IMR-90 (cell line): ENCODE data around the gene PLTP. TPM values are rescaled to one million over a fixed set of nuclear protein-coding genes. Genes with fewer than 3 reads are reported as not detected.
A peak's percentile ranks its signal among the peaks of the same experiment; 100 is the strongest.

Source experiments
- ATAC-seq: fragments of 200-7000 bp; cut with Tn5 transposase; 2 replicates; pipeline ENCODE4 v1.9.1; 2020; ENCODE audit warnings: low read depth, mild to moderate bottlenecking, moderate library complexity
- BruUV-seq: library from RNA; stranded (reverse); fragments of 400-500 nt; replicated peaks from 2 replicates; lab custom pipeline; 2021; lab: Mats Ljungman, UMichigan
- CTCF ChIA-PET: fragments of 300-600 bp; formaldehyde crosslinking; extraction: SDS; loops from one replicate; lab custom pipeline; 2021; ENCODE audit warnings: antibody characterized with exemption; lab: Yijun Ruan, JAX
- POLR2A ChIA-PET: fragments of 300-600 bp; sonication (Branson Sonifier 250); formaldehyde crosslinking; loops from one replicate; lab custom pipeline; 2022; ENCODE audit warnings: antibody characterized with exemption; ENCODE audit not compliant: unreplicated experiment; lab: Charles Lee
- DNase-seq: peaks from one replicate; pipeline ENCODE4 v3.0.0; 2013
- H2AFZ ChIP-seq: replicated peaks from 2 replicates; pipeline ENCODE3; 2013; ENCODE audit warnings: low read length, mild to moderate bottlenecking; ENCODE audit not compliant: poor library complexity
- H2AK5ac ChIP-seq: 2 replicates; pipeline ENCODE4 v1.6.1; 2013; ENCODE audit warnings: low read depth, low read length, inconsistent platforms
- H2AK9ac ChIP-seq: replicated peaks from 2 replicates; pipeline ENCODE3; 2013; ENCODE audit warnings: mild to moderate bottlenecking, low read depth, low read length, moderate library complexity; ENCODE audit not compliant: poor library complexity
- H2BK120ac ChIP-seq: 2 replicates; pipeline ENCODE4 v1.6.1; 2013; ENCODE audit warnings: low read depth, low read length, inconsistent platforms
- H2BK15ac ChIP-seq: 3 replicates; pipeline ENCODE4 v1.6.1; 2013; ENCODE audit warnings: low read depth, low read length, inconsistent platforms
- H2BK20ac ChIP-seq: 2 replicates; pipeline ENCODE4 v1.6.1; 2013; ENCODE audit warnings: low read depth, mild to moderate bottlenecking, inconsistent platforms, low read length, moderate library complexity
- H2BK5ac ChIP-seq: 2 replicates; pipeline ENCODE4 v1.6.1; 2013; ENCODE audit warnings: mild to moderate bottlenecking, low read depth, low read length, inconsistent platforms; ENCODE audit not compliant: poor library complexity, severe bottlenecking
- H3K14ac ChIP-seq: replicated peaks from 2 replicates; pipeline ENCODE4 v1.6.1; 2013; ENCODE audit warnings: low read depth, low read length, inconsistent platforms
- H3K18ac ChIP-seq: 2 replicates; pipeline ENCODE4 v1.6.1; 2013; ENCODE audit warnings: low read depth, low read length, control low read depth
- H3K23ac ChIP-seq: 2 replicates; pipeline ENCODE4 v1.6.1; 2013; ENCODE audit warnings: low read depth, low read length, inconsistent platforms
- H3K27ac ChIP-seq: 2 replicates; pipeline ENCODE4 v1.5.1; 2013; ENCODE audit warnings: mild to moderate bottlenecking, control low read depth, low read length; ENCODE audit not compliant: insufficient read depth
- H3K27me3 ChIP-seq: 2 replicates; pipeline ENCODE4 v1.6.1; 2013; ENCODE audit warnings: low read length; ENCODE audit not compliant: control insufficient read depth, insufficient read depth
- H3K36me3 ChIP-seq: 2 replicates; pipeline ENCODE4 v1.6.1; 2013; ENCODE audit warnings: low read length, mixed read lengths; ENCODE audit not compliant: control insufficient read depth, insufficient read depth
- H3K4ac ChIP-seq: 2 replicates; pipeline ENCODE4 v1.6.1; 2013; ENCODE audit warnings: low read depth, low read length, inconsistent platforms
- H3K4me1 ChIP-seq: 2 replicates; pipeline ENCODE4 v1.6.1; 2013; ENCODE audit warnings: low read length, mixed read lengths; ENCODE audit not compliant: control insufficient read depth, insufficient read depth
- H3K4me2 ChIP-seq: 2 replicates; pipeline ENCODE4 v1.6.1; 2013; ENCODE audit warnings: low read depth, mild to moderate bottlenecking, control low read depth, low read length, moderate library complexity
- H3K4me3 ChIP-seq: 2 replicates; pipeline ENCODE4 v1.5.1; 2013; ENCODE audit warnings: low read depth, mild to moderate bottlenecking, control low read depth, low read length, moderate library complexity; ENCODE audit not compliant: insufficient read depth
- H3K56ac ChIP-seq: 2 replicates; pipeline ENCODE4 v1.6.1; 2013; ENCODE audit warnings: low read length, inconsistent platforms; ENCODE audit not compliant: insufficient read depth; ENCODE audit errors: extremely low read depth
- H3K79me1 ChIP-seq, 2 experiments: 2 replicates each; pipeline ENCODE4 v1.6.1; 2013; ENCODE audit warnings: low read length in 2 of 2, inconsistent platforms in 1 of 2, low read depth in 1 of 2
- H3K9ac ChIP-seq: 2 replicates; pipeline ENCODE4 v1.6.1; 2013; ENCODE audit warnings: low read depth, low read length, control low read depth
- H3K9me1 ChIP-seq: 2 replicates; pipeline ENCODE4 v1.6.1; 2013; ENCODE audit warnings: low read length, inconsistent platforms; ENCODE audit not compliant: insufficient read depth
- H3K9me3 ChIP-seq: 2 replicates; pipeline ENCODE4 v1.6.1; 2013; ENCODE audit warnings: low read length; ENCODE audit not compliant: control insufficient read depth, insufficient read depth
- H4K20me1 ChIP-seq: 2 replicates; pipeline ENCODE4 v1.6.1; 2013; ENCODE audit warnings: low read length, inconsistent platforms; ENCODE audit not compliant: insufficient read depth
- H4K5ac ChIP-seq: 2 replicates; pipeline ENCODE4 v1.6.1; 2013; ENCODE audit warnings: mild to moderate bottlenecking, low read depth, low read length, control low read depth
- H4K8ac ChIP-seq, 2 experiments: 2 replicates each; pipeline ENCODE4 v1.6.1; 2013; ENCODE audit warnings: low read depth in 2 of 2, low read length in 2 of 2, control low read depth in 1 of 2, inconsistent platforms in 1 of 2
- H4K91ac ChIP-seq: 2 replicates; pipeline ENCODE4 v1.6.1; 2013; ENCODE audit warnings: low read depth, low read length, inconsistent platforms; ENCODE audit not compliant: insufficient read depth
- BHLHE40 ChIP-seq: fragments of 150-350 bp; IDR thresholded peaks from 2 replicates; pipeline ENCODE4 v1.6.1; 2016; ENCODE audit warnings: mild to moderate bottlenecking, low read depth, low read length
- FOS ChIP-seq: fragments of 150-350 bp; IDR thresholded peaks from 2 replicates; pipeline ENCODE4 v1.6.1; 2016; ENCODE audit warnings: low read depth, low read length
- MAFK ChIP-seq: IDR thresholded peaks from 2 replicates; pipeline ENCODE4 v1.6.1; 2012; ENCODE audit warnings: low read depth, low read length, improper control_type of control experiment
- MAZ ChIP-seq: IDR thresholded peaks from 2 replicates; pipeline ENCODE4 v1.6.1; 2012; ENCODE audit warnings: low read depth, mild to moderate bottlenecking, low read length, improper control_type of control experiment, moderate library complexity, borderline replicate concordance
- RAD21 ChIP-seq: IDR thresholded peaks from 2 replicates; pipeline ENCODE4 v1.6.1; 2012; ENCODE audit warnings: low read length, improper control_type of control experiment
- RCOR1 ChIP-seq: IDR thresholded peaks from 2 replicates; pipeline ENCODE4 v1.6.1; 2012; ENCODE audit warnings: mild to moderate bottlenecking, low read length, improper control_type of control experiment; ENCODE audit not compliant: insufficient replicate concordance
- RFX5 ChIP-seq: IDR thresholded peaks from 2 replicates; pipeline ENCODE4 v1.8.0; 2012; ENCODE audit warnings: low read depth, mild to moderate bottlenecking, low read length, moderate library complexity
- SMC3 ChIP-seq: fragments of 150-350 bp; IDR thresholded peaks from 2 replicates; pipeline ENCODE4 v1.6.1; 2016; ENCODE audit warnings: low read depth, mild to moderate bottlenecking, antibody characterized with exemption, low read length, moderate library complexity
- WGBS, 2 experiments: methylation state at CpG; one replicate each; pipeline versions ENCODE4 v1.1.5 to v1.1.7; 2013; ENCODE audit warnings: missing lambda C conversion rate in 2 of 2; ENCODE audit not compliant: insufficient read length in 1 of 2; ENCODE audit errors: extremely low coverage in 2 of 2; 5-methylcytosine and 5-hydroxymethylcytosine counted together
- dilution Hi-C: fragments of 300-500 bp; cut with HindIII; formaldehyde crosslinking; loops from one replicate; pipeline ENCODE4 v1.14.3; 2018; ENCODE audit warnings: low sequenced_read_pairs; ENCODE audit not compliant: unreplicated experiment
- in situ Hi-C: fragments of 300-500 bp; cut with MboI; formaldehyde crosslinking; loops from 3 replicates; pipeline ENCODE4 v1.14.3; 2019; ENCODE audit warnings: low sequenced_read_pairs, inconsistent platforms, mixed read lengths
- intact Hi-C: fragments of 100-400 bp; cut with micrococcal nuclease; formaldehyde crosslinking; loops from 2 replicates; pipeline ENCODE4 v1.10.0; 2022
- polyA plus RNA-seq, 3 experiments: library from polyadenylated mRNA; depleted of rRNA; stranded (reverse); fragments of >200 nt; gene quantifications; 2 replicates each; pipeline ENCODE4 v1.2.3, GENCODE V29; 2012; ENCODE audit warnings: low replicate concordance in 1 of 3
- total RNA-seq: library from RNA; depleted of rRNA; stranded (reverse); fragments of >200 nt; gene quantifications from 2 replicates; pipeline ENCODE4 v1.2.3, GENCODE V29; 2012

PLTP gene
- total and polyA plus RNA-seq, 2 of the 4 experiments (the other 2 are of a cell fraction), result 5.4 to 55.8 TPM

DNA sequence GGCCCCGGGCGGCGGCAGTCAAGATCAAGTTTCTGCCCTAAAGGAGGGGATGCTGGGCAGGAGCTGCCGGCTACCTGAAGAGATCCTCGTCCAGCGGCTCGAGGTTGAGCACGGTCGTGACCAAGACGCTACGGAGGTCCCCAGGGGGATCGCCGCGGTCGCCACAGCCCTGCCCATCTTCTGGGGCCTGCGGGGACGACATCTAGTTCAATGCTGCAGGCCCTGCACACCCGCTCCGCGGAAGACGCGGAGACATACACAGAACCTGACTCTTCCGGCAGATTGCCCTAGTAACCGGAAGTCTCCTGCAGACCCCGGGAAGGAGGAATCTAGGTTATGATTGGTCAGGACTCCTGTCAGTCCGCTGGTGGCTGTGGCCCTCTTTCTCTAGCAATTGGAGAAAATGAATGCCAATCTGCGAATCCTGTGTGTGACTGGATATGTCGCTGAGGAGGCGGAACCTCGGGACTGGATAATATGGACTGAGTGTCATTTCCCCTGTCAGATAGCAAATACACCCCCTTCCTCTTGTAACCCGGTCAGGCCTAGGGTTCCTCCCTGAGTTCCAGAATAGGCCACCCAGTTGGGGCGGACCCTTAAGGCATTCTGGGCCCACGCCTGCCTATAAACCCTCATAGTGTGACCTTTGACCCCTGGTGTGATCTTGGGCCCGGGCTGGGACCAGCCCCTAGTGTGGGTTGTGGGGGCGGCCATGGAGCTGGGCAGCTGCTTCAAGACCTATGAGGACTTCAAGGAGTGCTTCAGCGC lies 54.7 kb downstream of the PLTP start, which contains the start of the genes ACOT8 and ZSWIM3 (continued):
- TF ChIP-seq SMC3 (no peak), FOS (peak; percentile 74; the same call in 1 of the 2 replicates), MAFK (peak; percentile 33; the same call in 1 of the 2 replicates)

DNA sequence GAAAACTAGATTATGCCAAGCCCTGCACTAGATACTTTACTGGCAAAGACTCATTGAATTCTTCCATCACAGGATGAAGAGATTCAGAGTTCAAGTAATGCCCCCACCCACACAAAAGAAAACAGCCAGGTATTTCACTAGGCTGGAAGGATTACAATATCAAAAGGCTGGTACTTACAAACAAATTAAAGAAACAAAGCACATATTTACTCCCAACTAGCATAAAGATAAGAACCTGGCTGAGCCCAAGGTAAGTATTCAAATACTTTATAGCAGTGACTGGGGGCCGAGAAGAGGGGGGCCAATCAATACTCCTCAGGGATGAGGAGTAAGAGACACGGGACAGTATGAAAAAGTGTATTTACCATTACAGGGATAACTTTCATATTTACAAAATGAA lies 58.5 kb downstream of the PLTP start:
- BruUV-seq, result no TSS peak
- Histone ChIP-seq H3K4me1 (peaks cover 6% of the 10 kb centered on the region; the same call in 1 of the 2 replicates), H3K9me3 (no peaks in the 10 kb centered on the region), H2BK120ac (no peak overlapping the region), H3K4ac (no peak overlapping the region), H4K8ac (no peak overlapping the region), H4K91ac (no peak overlapping the region), H2AK5ac (no peak overlapping the region), H3K9me1 (peaks cover 14% of the 10 kb centered on the region), H3K14ac (no peak overlapping the region), H2BK15ac (no peak overlapping the region), H3K36me3 (peaks cover 19% of the 10 kb centered on the region), H3K79me1 (peaks cover 21 to 61% of the 10 kb centered on the region in 2 experiments), H2AFZ (no peak overlapping the region), H3K27ac (no peak overlapping the region), H3K23ac (no peak overlapping the region), H3K9ac (no peak overlapping the region), H3K27me3 (no peaks in the 10 kb centered on the region), H2AK9ac (no peak overlapping the region), H4K5ac (no peak overlapping the region), H3K4me2 (no peak overlapping the region), H3K4me3 (no peak overlapping the region), H2BK20ac (no peak overlapping the region), H3K56ac (no peak overlapping the region), H2BK5ac (no peak overlapping the region), H3K18ac (no peak overlapping the region), H4K20me1 (peaks cover 5% of the 10 kb centered on the region; the same call in 1 of the 2 replicates)
- DNase-seq (no peak), ATAC-seq (no peak)
- ChIA-PET CTCF (no interaction called here), POLR2A (no interaction called here)
- intact Hi-C loops (no loop called here), in situ Hi-C loops (no loop called here), dilution Hi-C loops (no loop called here)
- TF ChIP-seq SMC3 (no peak), RAD21 (no peak), RCOR1 (no peak), RFX5 (no peak), FOS (no peak), MAFK (no peak), BHLHE40 (no peak), MAZ (no peak)
- WGBS, 2 experiments, result no CpG with 5 or more reads among the region's 2 CpGs
